GM20431 (cell line): ENCODE data around the gene HLA-A.

Experiments used
- in situ Hi-C: fragments of 300-500 bp; cut with MseI, MboI; formaldehyde crosslinking; loops from one replicate; pipeline ENCODE4 v1.15.0; 2020; ENCODE audit warnings: low sequenced_read_pairs; ENCODE audit not compliant: unreplicated experiment

The HLA-A gene

GRCh38 chr6:29981211-29981812 lies 39.0 kb downstream of the HLA-A start:
- in situ Hi-C loops, result no loop called here

- in situ Hi-C loops, result no loop called here
Measured at GRCh38 chr6:29982097-29982496, 39.8 kb downstream of the HLA-A start.

GRCh38 chr6:29984232-29984631 lies 41.9 kb downstream of the HLA-A start:
- in situ Hi-C loops, result no loop called here

GRCh38 chr6:29984992-29985391 lies 42.7 kb downstream of the HLA-A start:
- in situ Hi-C loops, result no loop called here

- in situ Hi-C loops, result no loop called here
Measured at GRCh38 chr6:29986179-29986781, 43.9 kb downstream of the HLA-A start.

- in situ Hi-C loops, result no loop called here
Measured at GRCh38 chr6:29989211-29989610, 46.9 kb downstream of the HLA-A start.

GRCh38 chr6:29990931-29991330 lies 48.6 kb downstream of the HLA-A start:
- in situ Hi-C loops, result no loop called here

- in situ Hi-C loops, result no loop called here
Measured at GRCh38 chr6:29992807-29993206, 50.5 kb downstream of the HLA-A start.

GRCh38 chr6:29994826-29995225 lies 52.5 kb downstream of the HLA-A start:
- in situ Hi-C loops, result no loop called here

GRCh38 chr6:29995340-29995777 lies 53.0 kb downstream of the HLA-A start:
- in situ Hi-C loops, result no loop called here
